ENCODE results near the gene CPSF3. TPM values are rescaled to one million over a fixed set of nuclear protein-coding genes. Genes with fewer than 3 reads are reported as not detected.
"Not testable (repeated sequence)": the region's sequence is repeated elsewhere in the genome, so short reads cannot be mapped to it uniquely, and the experiment has no call there.

The CPSF3 gene
- total and polyA plus RNA-seq, 5 donors = 13.1 to 19.7 (median 15.1) TPM

GRCh38 chr2:9398251-9398650, 25.2 kb upstream of the CPSF3 start:
- H3K27ac ChIP-seq (ENCODE audit: low read length); H3K4me3 ChIP-seq (ENCODE audit: low read length); H3K27me3 ChIP-seq (ENCODE audit: control insufficient read depth, insufficient read depth); H3K9me3 ChIP-seq (ENCODE audit: control insufficient read depth, low read length); DNase-seq; intact Hi-C loops (cut with DNase I); ATAC-seq; H3K4me1 ChIP-seq (ENCODE audit: control insufficient read depth, insufficient read depth, low read length): not testable (repeated sequence)
- WGBS = 96% methylated on average over 11 of the region's 11 CpGs

GRCh38 chr2:9398881-9399780, 24.3 kb upstream of the CPSF3 start:
- H3K4me3 ChIP-seq (ENCODE audit: low read length) = no peak overlapping the region
- no peaks in the 10 kb centered on the region for H3K4me1 ChIP-seq (ENCODE audit: control insufficient read depth, insufficient read depth, low read length)
- H3K9me3 ChIP-seq (ENCODE audit: control insufficient read depth, low read length) = no peaks in the 10 kb centered on the region
- intact Hi-C loops (cut with DNase I) = no loop called here
- 70% methylated on average over 20 of the region's 20 CpGs for WGBS
- no peaks in the 10 kb centered on the region for H3K27me3 ChIP-seq (ENCODE audit: control insufficient read depth, insufficient read depth)
- DNase-seq = peak in 2 of 3 donors; percentile 63 to 68
- peak overlapping the region; percentile 25 for H3K27ac ChIP-seq (ENCODE audit: low read length)
- peak; percentile 52 to 57 for ATAC-seq

- H3K27ac ChIP-seq (ENCODE audit: low read length) = no peak overlapping the region
Observed at GRCh38 chr2:9400268-9401058, 23.0 kb upstream of the CPSF3 start.

GRCh38 chr2:9401059-9401547, 22.4 kb upstream of the CPSF3 start:
- DNase-seq = no peak
- ATAC-seq = no peak
- Histone ChIP-seq H3K27ac (ENCODE audit: low read length) (no peak overlapping the region), H3K4me3 (ENCODE audit: low read length) (no peak overlapping the region), H3K4me1 (ENCODE audit: control insufficient read depth, insufficient read depth, low read length) (no peaks in the 10 kb centered on the region), H3K9me3 (ENCODE audit: control insufficient read depth, low read length) (no peaks in the 10 kb centered on the region), H3K27me3 (ENCODE audit: control insufficient read depth, insufficient read depth) (no peaks in the 10 kb centered on the region)
- intact Hi-C loops (cut with DNase I) = no loop called here
- 93% methylated on average over 12 of the region's 12 CpGs for WGBS

More at GRCh38 chr2:9400268-9401058, 23.0 kb upstream of the CPSF3 start:
- Histone ChIP-seq H3K4me3 (ENCODE audit: low read length) (no peak overlapping the region), H3K9me3 (ENCODE audit: control insufficient read depth, low read length) (no peaks in the 10 kb centered on the region), H3K4me1 (ENCODE audit: control insufficient read depth, insufficient read depth, low read length) (no peaks in the 10 kb centered on the region), H3K27me3 (ENCODE audit: control insufficient read depth, insufficient read depth) (no peaks in the 10 kb centered on the region)
- peak in 1 of 3 donors; percentile 42 for DNase-seq
- no peak for ATAC-seq
- intact Hi-C loops (cut with DNase I) = no loop called here
- WGBS = 91% methylated on average over 12 of the region's 12 CpGs

- no peak overlapping the region for H3K4me3 ChIP-seq (ENCODE audit: low read length)
- no peaks in the 10 kb centered on the region for H3K27me3 ChIP-seq (ENCODE audit: control insufficient read depth, insufficient read depth)
- H3K4me1 ChIP-seq (ENCODE audit: control insufficient read depth, insufficient read depth, low read length) = no peaks in the 10 kb centered on the region
- DNase-seq = no peak
- intact Hi-C loops (cut with DNase I) = no loop called here
- ATAC-seq = peak in 1 of 2 donors; percentile 19
- H3K27ac ChIP-seq (ENCODE audit: low read length) = no peak overlapping the region
- 91% methylated on average over 19 of the region's 19 CpGs for WGBS
- H3K9me3 ChIP-seq (ENCODE audit: control insufficient read depth, low read length) = no peaks in the 10 kb centered on the region
Observed at GRCh38 chr2:9401646-9402371, 21.6 kb upstream of the CPSF3 start.

- no peak for DNase-seq
- H3K4me3 ChIP-seq (ENCODE audit: low read length) = no peak overlapping the region
- intact Hi-C loops (cut with DNase I) = no loop called here
- WGBS = 60% methylated on average over 2 of the region's 2 CpGs
- no peak for ATAC-seq
- no peaks in the 10 kb centered on the region for H3K4me1 ChIP-seq (ENCODE audit: control insufficient read depth, insufficient read depth, low read length)
- H3K27ac ChIP-seq (ENCODE audit: low read length) = no peak overlapping the region
- H3K9me3 ChIP-seq (ENCODE audit: control insufficient read depth, low read length) = no peaks in the 10 kb centered on the region
- no peaks in the 10 kb centered on the region for H3K27me3 ChIP-seq (ENCODE audit: control insufficient read depth, insufficient read depth)
Observed at GRCh38 chr2:9403924-9404323, 19.5 kb upstream of the CPSF3 start.

GRCh38 chr2:9404451-9404850, 19.0 kb upstream of the CPSF3 start:
- Histone ChIP-seq H3K27me3 (ENCODE audit: control insufficient read depth, insufficient read depth) (no peaks in the 10 kb centered on the region), H3K9me3 (ENCODE audit: control insufficient read depth, low read length) (no peaks in the 10 kb centered on the region), H3K4me3 (ENCODE audit: low read length) (no peak overlapping the region), H3K4me1 (ENCODE audit: control insufficient read depth, insufficient read depth, low read length) (no peaks in the 10 kb centered on the region), H3K27ac (ENCODE audit: low read length) (no peak overlapping the region)
- ATAC-seq (no peak), DNase-seq (no peak)
- intact Hi-C loops (cut with DNase I) = no loop called here
- 85% methylated on average over 4 of the region's 4 CpGs for WGBS

GRCh38 chr2:9405636-9406035, 17.8 kb upstream of the CPSF3 start:
- Histone ChIP-seq H3K4me1 (ENCODE audit: control insufficient read depth, insufficient read depth, low read length) (no peaks in the 10 kb centered on the region), H3K27me3 (ENCODE audit: control insufficient read depth, insufficient read depth) (no peaks in the 10 kb centered on the region), H3K27ac (ENCODE audit: low read length) (no peak overlapping the region), H3K9me3 (ENCODE audit: control insufficient read depth, low read length) (no peaks in the 10 kb centered on the region), H3K4me3 (ENCODE audit: low read length) (no peak overlapping the region)
- 95% methylated on average over 2 of the region's 2 CpGs for WGBS
- DNase-seq (no peak), ATAC-seq (no peak)
- intact Hi-C loops (cut with DNase I) = no loop called here

- 71% methylated on average over 13 of the region's 13 CpGs for WGBS
- intact Hi-C loops (cut with DNase I) = no loop called here
- DNase-seq (no peak), ATAC-seq (no peak)
- no peak overlapping the region for H3K4me3 ChIP-seq (ENCODE audit: low read length)
- H3K27ac ChIP-seq (ENCODE audit: low read length) = no peak overlapping the region
- H3K9me3 ChIP-seq (ENCODE audit: control insufficient read depth, low read length) = no peaks in the 10 kb centered on the region
- no peaks in the 10 kb centered on the region for H3K27me3 ChIP-seq (ENCODE audit: control insufficient read depth, insufficient read depth)
- H3K4me1 ChIP-seq (ENCODE audit: control insufficient read depth, insufficient read depth, low read length) = no peaks in the 10 kb centered on the region
Observed at GRCh38 chr2:9406529-9407362, 16.7 kb upstream of the CPSF3 start.

- intact Hi-C loops (cut with DNase I) = no loop called here
- WGBS = 77% methylated on average over 8 of the region's 8 CpGs
- no peaks in the 10 kb centered on the region for H3K9me3 ChIP-seq (ENCODE audit: control insufficient read depth, low read length)
- ATAC-seq (no peak), DNase-seq (no peak)
- H3K4me3 ChIP-seq (ENCODE audit: low read length) = no peak overlapping the region
- H3K27ac ChIP-seq (ENCODE audit: low read length) = no peak overlapping the region
- H3K4me1 ChIP-seq (ENCODE audit: control insufficient read depth, insufficient read depth, low read length) = no peaks in the 10 kb centered on the region
- H3K27me3 ChIP-seq (ENCODE audit: control insufficient read depth, insufficient read depth) = no peaks in the 10 kb centered on the region
Observed at GRCh38 chr2:9407363-9407811, 16.1 kb upstream of the CPSF3 start.

Data from right cardiac atrium (tissue), 5 donors.